Glutamatergic neuron (in vitro differentiated cells): ENCODE measurements around the gene METTL25B. TPM values are rescaled to one million over a fixed set of nuclear protein-coding genes. Genes with fewer than 3 reads are reported as not detected.

ENCODE experiments used
- DNase-seq: peaks from one replicate; pipeline ENCODE4 v3.0.0; 2022
- H3K27ac Mint-ChIP-seq: one replicate; pipeline ENCODE4 v1.8.0; 2020; ENCODE audit warnings: mild to moderate bottlenecking, mixed read lengths, inconsistent platforms; ENCODE audit not compliant: unreplicated experiment
- H3K27me3 Mint-ChIP-seq: one replicate; pipeline ENCODE4 v1.8.0; 2020; ENCODE audit warnings: mild to moderate bottlenecking, moderate library complexity, mixed read lengths, inconsistent platforms; ENCODE audit not compliant: unreplicated experiment
- H3K36me3 Mint-ChIP-seq: one replicate; pipeline ENCODE4 v1.8.0; 2020; ENCODE audit warnings: mild to moderate bottlenecking, mixed read lengths, inconsistent platforms; ENCODE audit not compliant: unreplicated experiment
- H3K4me1 Mint-ChIP-seq: one replicate; pipeline ENCODE4 v1.8.0; 2020; ENCODE audit warnings: mild to moderate bottlenecking, low read depth, mixed read lengths, inconsistent platforms; ENCODE audit not compliant: unreplicated experiment
- H3K4me3 Mint-ChIP-seq: one replicate; pipeline ENCODE4 v1.8.0; 2020; ENCODE audit warnings: mild to moderate bottlenecking, mixed read lengths, inconsistent platforms; ENCODE audit not compliant: unreplicated experiment
- H3K9me3 Mint-ChIP-seq: one replicate; pipeline ENCODE4 v1.8.0; 2020; ENCODE audit warnings: mild to moderate bottlenecking, moderate library complexity, mixed read lengths, inconsistent platforms; ENCODE audit not compliant: unreplicated experiment
- CTCF ChIP-seq: fragments of 200-600 bp; sonication (generic); IDR thresholded peaks from one replicate; pipeline ENCODE4 v1.5.0; 2021; ENCODE audit not compliant: partially characterized antibody, unreplicated experiment
- total RNA-seq: library from RNA; stranded (reverse); fragmentation: NEBNext Ultra II Directional; extraction: Animal tissue kit (Norgen Biotek cat#: 25700); gene quantifications from one replicate; pipeline ENCODE4 v1.2.1, GENCODE V29; 2021; ENCODE audit not compliant: unreplicated experiment

Gene METTL25B
- total RNA-seq, 1 donor from 2014 or later = 27.1 TPM

GRCh38 chr1:156745881-156746280 is 17.6 kb downstream of the METTL25B start:
- TF ChIP-seq CTCF = no peak
- Mint-ChIP-seq H3K36me3 (no peaks in the 10 kb centered on the region), H3K4me3 (peak overlapping the region; percentile 94), H3K4me1 (peaks cover 39% of the 10 kb centered on the region), H3K27me3 (peaks cover 13% of the 10 kb centered on the region), H3K27ac (peak overlapping the region; percentile 48), H3K9me3 (peaks cover 15% of the 10 kb centered on the region)
- no peak for DNase-seq

GRCh38 chr1:156746406-156746727 is 18.1 kb downstream of the METTL25B start:
- Mint-ChIP-seq H3K27me3 (peaks cover 13% of the 10 kb centered on the region), H3K4me3 (peak overlapping the region; percentile 94), H3K9me3 (peaks cover 15% of the 10 kb centered on the region), H3K36me3 (no peaks in the 10 kb centered on the region), H3K27ac (peak overlapping the region; percentile 97), H3K4me1 (peaks cover 39% of the 10 kb centered on the region)
- DNase-seq = no peak
- no peak for TF ChIP-seq CTCF

GRCh38 chr1:156746728-156747631 is 18.7 kb downstream of the METTL25B start:
- peak overlapping the region; percentile 94 for H3K4me3 Mint-ChIP-seq

GRCh38 chr1:156747742-156748669 is 19.7 kb downstream of the METTL25B start:
- TF ChIP-seq CTCF = no peak
- no peak for DNase-seq

More at GRCh38 chr1:156746728-156747631, 18.7 kb downstream of the METTL25B start:
- H3K4me1 Mint-ChIP-seq = peaks cover 36% of the 10 kb centered on the region
- H3K27me3 Mint-ChIP-seq = peaks cover 14% of the 10 kb centered on the region
- no peak for TF ChIP-seq CTCF
- peak; percentile 86 for DNase-seq
- peaks cover 13% of the 10 kb centered on the region for H3K9me3 Mint-ChIP-seq
- H3K27ac Mint-ChIP-seq = peak overlapping the region; percentile 97
- H3K36me3 Mint-ChIP-seq = no peaks in the 10 kb centered on the region

More at GRCh38 chr1:156747742-156748669, 19.7 kb downstream of the METTL25B start:
- H3K27me3 Mint-ChIP-seq = peaks cover 15% of the 10 kb centered on the region
- H3K4me1 Mint-ChIP-seq = peaks cover 39% of the 10 kb centered on the region
- H3K4me3 Mint-ChIP-seq = peak overlapping the region; percentile 94
- peak overlapping the region; percentile 97 for H3K27ac Mint-ChIP-seq
- H3K9me3 Mint-ChIP-seq = peaks cover 15% of the 10 kb centered on the region
- no peaks in the 10 kb centered on the region for H3K36me3 Mint-ChIP-seq
